ENCODE results near the gene EFEMP2. TPM values are rescaled to one million over a fixed set of nuclear protein-coding genes. Genes with fewer than 3 reads are reported as not detected.

Gene EFEMP2
- total and polyA plus RNA-seq, 2 donors (not counting 3 experiments of a cell fraction or from before 2014, with no cell fraction given) = 81.7 to 207 TPM

DNA sequence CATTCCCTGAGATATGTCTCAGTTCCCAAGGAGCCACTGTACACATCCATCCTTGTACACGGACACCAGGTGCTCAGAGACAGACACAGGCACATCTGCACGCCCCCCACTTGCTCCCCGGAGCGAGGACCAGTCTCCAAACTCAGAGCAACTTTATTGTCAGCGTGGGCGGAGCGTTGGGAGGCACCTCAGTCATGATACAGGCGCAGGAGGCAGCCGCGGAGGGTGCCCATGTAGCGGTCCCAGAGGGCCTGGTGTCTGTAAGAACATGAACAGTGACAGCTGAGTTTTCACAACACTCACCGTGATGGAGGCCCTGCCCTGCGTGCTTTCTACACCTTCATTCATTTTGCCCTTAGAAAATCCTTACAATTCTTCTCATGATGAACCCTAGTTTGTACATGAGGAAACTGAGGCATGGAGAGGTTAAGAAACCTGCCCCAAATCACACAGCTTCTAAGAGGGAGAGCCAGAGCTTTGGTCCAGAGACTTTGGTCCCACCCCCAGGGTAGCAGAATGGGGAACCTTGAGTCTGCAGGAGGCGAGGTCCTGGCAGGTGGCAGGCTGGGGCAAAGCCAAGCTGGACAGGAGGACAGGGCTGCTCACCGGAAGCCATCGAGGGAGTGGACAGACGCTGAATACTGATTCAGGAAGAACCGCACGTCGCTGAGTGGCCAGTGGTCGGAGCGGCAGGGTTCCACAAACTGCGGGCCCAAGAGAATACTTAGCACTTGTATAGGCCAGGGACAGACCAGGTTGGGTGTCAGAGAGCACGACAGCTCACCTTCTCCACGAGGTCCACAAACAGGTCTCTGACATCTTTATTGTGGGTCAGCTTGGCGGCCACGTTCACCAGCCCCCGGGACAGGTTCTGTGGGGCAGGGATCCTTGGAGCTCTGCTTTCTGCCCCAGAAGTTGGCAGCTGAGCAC, 11.5 kb upstream of the EFEMP2 start:
- Histone ChIP-seq H3K9me1 (replicated peaks; ENCODE audit: control insufficient read depth, extremely low read depth, insufficient read depth, low read length) (no peaks in the 10 kb centered on the region), H2AFZ (ENCODE audit: low read depth, low read length) (no peak overlapping the region), H3K27me3 (ENCODE audit: control insufficient read depth in 2 of 2, insufficient read depth in 2 of 2, low read length in 2 of 2) (no peaks in the 10 kb centered on the region), H3K36me3 (ENCODE audit: control insufficient read depth in 2 of 2, extremely low read depth in 1 of 2, insufficient read depth in 2 of 2, low read length in 2 of 2) (peaks cover 4 to 30% of the 10 kb centered on the region in 2 experiments), H3K27ac (ENCODE audit: insufficient read depth, low read depth, low read length) (no peak overlapping the region), H3K4me2 (ENCODE audit: insufficient read depth, low read length) (no peak overlapping the region), H3K9me3 (replicated peaks; ENCODE audit: control insufficient read depth, insufficient read depth, low read length) (no peaks in the 10 kb centered on the region), H3K9ac (replicated peaks; ENCODE audit: extremely low read depth, insufficient read depth, low read length) (no peak overlapping the region), H3K79me2 (ENCODE audit: control insufficient read depth, insufficient read depth, low read length) (peaks cover 11% of the 10 kb centered on the region), H3K4me3 (replicated peaks in 1 of 3; ENCODE audit: insufficient read depth in 1 of 3, low read depth in 1 of 3, low read length in 3 of 3) (no peak overlapping the region), H4K20me1 (replicated peaks; ENCODE audit: control insufficient read depth, extremely low read depth, insufficient read depth, low read length) (no peaks in the 10 kb centered on the region), H3K4me1 (ENCODE audit: control insufficient read depth, extremely low read depth, insufficient read depth, low read length) (peaks cover 16% of the 10 kb centered on the region)
- TF ChIP-seq EZH2 (IDR thresholded peaks at IDR 0.05; ENCODE audit: borderline replicate concordance, low read depth, low read length, severe bottlenecking) = no peak
- TF ChIP-seq GATA2 (IDR thresholded peaks at IDR 0.05; ENCODE audit: insufficient read depth, insufficient read length, low read depth, low read length) = no peak
- TF ChIP-seq, protein P1, sequence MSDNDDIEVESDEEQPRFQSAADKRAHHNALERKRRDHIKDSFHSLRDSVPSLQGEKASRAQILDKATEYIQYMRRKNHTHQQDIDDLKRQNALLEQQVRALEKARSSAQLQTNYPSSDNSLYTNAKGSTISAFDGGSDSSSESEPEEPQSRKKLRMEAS (IDR thresholded peaks at IDR 0.05; ENCODE audit: insufficient read depth, insufficient read length) = no peak
- TF ChIP-seq JUN (IDR thresholded peaks at IDR 0.05; ENCODE audit: borderline replicate concordance, insufficient read depth, insufficient read length, low read depth) = no peak
- no peak for TF ChIP-seq POLR2AphosphoS5 (IDR thresholded peaks at IDR 0.05; ENCODE audit: insufficient read depth, low read depth, low read length)
- TF ChIP-seq, protein P2, sequence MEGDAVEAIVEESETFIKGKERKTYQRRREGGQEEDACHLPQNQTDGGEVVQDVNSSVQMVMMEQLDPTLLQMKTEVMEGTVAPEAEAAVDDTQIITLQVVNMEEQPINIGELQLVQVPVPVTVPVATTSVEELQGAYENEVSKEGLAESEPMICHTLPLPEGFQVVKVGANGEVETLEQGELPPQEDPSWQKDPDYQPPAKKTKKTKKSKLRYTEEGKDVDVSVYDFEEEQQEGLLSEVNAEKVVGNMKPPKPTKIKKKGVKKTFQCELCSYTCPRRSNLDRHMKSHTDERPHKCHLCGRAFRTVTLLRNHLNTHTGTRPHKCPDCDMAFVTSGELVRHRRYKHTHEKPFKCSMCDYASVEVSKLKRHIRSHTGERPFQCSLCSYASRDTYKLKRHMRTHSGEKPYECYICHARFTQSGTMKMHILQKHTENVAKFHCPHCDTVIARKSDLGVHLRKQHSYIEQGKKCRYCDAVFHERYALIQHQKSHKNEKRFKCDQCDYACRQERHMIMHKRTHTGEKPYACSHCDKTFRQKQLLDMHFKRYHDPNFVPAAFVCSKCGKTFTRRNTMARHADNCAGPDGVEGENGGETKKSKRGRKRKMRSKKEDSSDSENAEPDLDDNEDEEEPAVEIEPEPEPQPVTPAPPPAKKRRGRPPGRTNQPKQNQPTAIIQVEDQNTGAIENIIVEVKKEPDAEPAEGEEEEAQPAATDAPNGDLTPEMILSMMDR (IDR thresholded peaks at IDR 0.05; ENCODE audit: extremely low read depth in 1 of 2, insufficient read depth in 1 of 2, low read depth in 1 of 2, low read length in 2 of 2) = no peak
- no peak for TF ChIP-seq POLR2A (IDR thresholded peaks at IDR 0.05; ENCODE audit: low read depth, low read length)
- no peak for TF ChIP-seq FOS (IDR thresholded peaks at IDR 0.05; ENCODE audit: borderline replicate concordance, insufficient read depth, low read length)
- no peak for TF ChIP-seq MYC (IDR thresholded peaks at IDR 0.05; ENCODE audit: low read depth, low read length)
- no TSS peak for BruUV-seq (replicated peaks)
- ChIA-PET CTCF (interaction anchor here (0.5 to 3.4 kb wide), 49 partner anchors 8 to 344 kb away, joined by 3 to 115 read pairs (median 5); partner anchors contain the start of genes AP5B1, BANF1, CFL1 and EFEMP2), POLR2A (interaction anchor here (1.1 to 1.9 kb wide), 2 partner anchors 14 to 25 kb away, joined by 3 to 17 read pairs; partner anchors contain the start of genes CFL1 and MUS81)
- intact Hi-C loops (cut with micrococcal nuclease) = loop anchor here (1.0 kb wide), 1 partner anchor 105 kb away; no protein-coding TSS in a partner anchor
- DNase-seq (ENCODE audit: low read depth, low spot score) (no peak), FAIRE-seq (no peak)
- dilution Hi-C loops (cut with MboI; ENCODE audit: extremely low pct_ligation_motif_present, low sequenced_read_pairs) = no loop called here
